Vagina (tissue), 2 donors: ENCODE results near the gene SH3BGRL2.

Source experiments
- CTCF ChIP-seq, 3 experiments: fragments of 450-650 bp in 2 of 3; fragments of 200-600 bp in 1 of 3; sonication (generic) in 1 of 3; IDR thresholded peaks; one replicate each; pipeline ENCODE4 v1.5.1; 2017 to 2019; ENCODE audit warnings: antibody characterized with exemption in 3 of 3, mild to moderate bottlenecking in 2 of 3, moderate library complexity in 2 of 3
- POLR2A ChIP-seq, 2 donors: fragments of 450-650 bp; IDR thresholded peaks; one replicate each; pipeline ENCODE4 v1.6.1; 2017; ENCODE audit warnings: antibody characterized with exemption in 2 of 2, mild to moderate bottlenecking in 2 of 2, moderate library complexity in 2 of 2
- POLR2AphosphoS5 ChIP-seq, 2 donors: sonication (generic); formaldehyde crosslinking; IDR thresholded peaks; one replicate each; pipeline ENCODE4 v1.9.0; 2017; ENCODE audit warnings: antibody characterized with exemption in 2 of 2, mild to moderate bottlenecking in 2 of 2, low read depth in 1 of 2; ENCODE audit not compliant: insufficient read depth in 1 of 2

GRCh38 chr6:79625746-79626145 is 5.4 kb upstream of the SH3BGRL2 start:
- TF ChIP-seq CTCF (IDR thresholded peaks at IDR 0.05) = no peak
- TF ChIP-seq POLR2A (IDR thresholded peaks at IDR 0.05) = no peak
- no peak for TF ChIP-seq POLR2AphosphoS5 (IDR thresholded peaks at IDR 0.05; ENCODE audit: insufficient read depth in 1 of 2, low read depth in 1 of 2)
